Posterior vena cava (tissue), 2 donors: Measurements from ENCODE around the gene KDM2B. TPM values are rescaled to one million over a fixed set of nuclear protein-coding genes. Genes with fewer than 3 reads are reported as not detected.

Source experiments
- DNase-seq: peaks from one replicate; pipeline ENCODE4 v3.0.0-alpha.2; 2020; ENCODE audit warnings: low spot score
- intact Hi-C, 2 donors: fragments of 100-400 bp; cut with DNase I; formaldehyde crosslinking; loops; one replicate each; pipeline versions ENCODE4 v1.14.1 to v1.14.2; 2022 to 2023
- total RNA-seq, 2 donors: library from RNA; stranded (reverse); fragmentation: NEBNext Ultra II Directional; extraction: Animal tissue kit (Norgen Biotek cat#: 25700); gene quantifications; one replicate each; pipeline ENCODE4 v1.2.1, GENCODE V29; 2021
- donor health status: DM: yes; HTN: yes; CAD: no.
- donor health status: DM: yes; HTN: yes; CAD: no.

KDM2B gene
- total RNA-seq, 2 donors from 2014 or later, result 14.6 to 15.6 TPM

GRCh38 chr12:121535150-121536053 is 45.4 kb downstream of the KDM2B start:
- intact Hi-C loops, result no loop called here
- no peak for DNase-seq

- DNase-seq, result no peak
These were observed 46.2 kb downstream of the KDM2B start for GRCh38 chr12:121534495-121535148.

GRCh38 chr12:121533394-121534090 is 47.3 kb downstream of the KDM2B start:
- intact Hi-C loops, result no loop called here
- DNase-seq, result no peak

More at GRCh38 chr12:121534495-121535148, 46.2 kb downstream of the KDM2B start:
- intact Hi-C loops, result no loop called here

- intact Hi-C loops, result no loop called here
- no peak for DNase-seq
These were observed 48.1 kb downstream of the KDM2B start for GRCh38 chr12:121532503-121533393.

- DNase-seq, result no peak
- intact Hi-C loops, result no loop called here
These were observed 49.5 kb downstream of the KDM2B start for GRCh38 chr12:121531356-121531750.

- intact Hi-C loops, result no loop called here
- DNase-seq, result peak; percentile 93
These were observed 50.0 kb downstream of the KDM2B start for GRCh38 chr12:121530600-121531355.

GRCh38 chr12:121529184-121529583 is 51.6 kb downstream of the KDM2B start:
- intact Hi-C loops, result no loop called here

GRCh38 chr12:121525411-121525810 is 55.4 kb downstream of the KDM2B start:
- intact Hi-C loops, result no loop called here
- no peak for DNase-seq

More at GRCh38 chr12:121529184-121529583, 51.6 kb downstream of the KDM2B start:
- DNase-seq, result no peak

GRCh38 chr12:121524196-121524916 is 56.5 kb downstream of the KDM2B start:
- DNase-seq, result no peak
- intact Hi-C loops, result no loop called here

GRCh38 chr12:121523741-121524140 is 57.1 kb downstream of the KDM2B start:
- intact Hi-C loops, result no loop called here
- DNase-seq, result no peak

- intact Hi-C loops, result no loop called here
- no peak for DNase-seq
These were observed 57.9 kb downstream of the KDM2B start for GRCh38 chr12:121522971-121523370.

- intact Hi-C loops, result no loop called here
These were observed 60.2 kb downstream of the KDM2B start for GRCh38 chr12:121520586-121521086.

GRCh38 chr12:121520119-121520518 is 60.7 kb downstream of the KDM2B start:
- intact Hi-C loops, result no loop called here
- DNase-seq, result no peak

More at GRCh38 chr12:121520586-121521086, 60.2 kb downstream of the KDM2B start:
- no peak for DNase-seq

GRCh38 chr12:121519227-121519626 is 61.6 kb downstream of the KDM2B start:
- no peak for DNase-seq
- intact Hi-C loops, result no loop called here

GRCh38 chr12:121518656-121519055 is 62.2 kb downstream of the KDM2B start:
- no peak for DNase-seq
- intact Hi-C loops, result no loop called here

GRCh38 chr12:121516437-121517011 is 64.3 kb downstream of the KDM2B start:
- no peak for DNase-seq
- intact Hi-C loops, result no loop called here

- DNase-seq, result no peak
- intact Hi-C loops, result no loop called here
These were observed 65.2 kb downstream of the KDM2B start for GRCh38 chr12:121515615-121516014.
